Measurements from ENCODE around the gene PEX26.

GRCh38 chr22:18116634-18117033 is 38.8 kb downstream of the PEX26 start:
- TF ChIP-seq POLR2A (IDR thresholded peaks at IDR 0.05) (no peak), CTCF (IDR thresholded peaks at IDR 0.05) (no peak)

Data from right lobe of liver (tissue), 4 donors.